ENCODE results near the gene GPX4.

DNA sequence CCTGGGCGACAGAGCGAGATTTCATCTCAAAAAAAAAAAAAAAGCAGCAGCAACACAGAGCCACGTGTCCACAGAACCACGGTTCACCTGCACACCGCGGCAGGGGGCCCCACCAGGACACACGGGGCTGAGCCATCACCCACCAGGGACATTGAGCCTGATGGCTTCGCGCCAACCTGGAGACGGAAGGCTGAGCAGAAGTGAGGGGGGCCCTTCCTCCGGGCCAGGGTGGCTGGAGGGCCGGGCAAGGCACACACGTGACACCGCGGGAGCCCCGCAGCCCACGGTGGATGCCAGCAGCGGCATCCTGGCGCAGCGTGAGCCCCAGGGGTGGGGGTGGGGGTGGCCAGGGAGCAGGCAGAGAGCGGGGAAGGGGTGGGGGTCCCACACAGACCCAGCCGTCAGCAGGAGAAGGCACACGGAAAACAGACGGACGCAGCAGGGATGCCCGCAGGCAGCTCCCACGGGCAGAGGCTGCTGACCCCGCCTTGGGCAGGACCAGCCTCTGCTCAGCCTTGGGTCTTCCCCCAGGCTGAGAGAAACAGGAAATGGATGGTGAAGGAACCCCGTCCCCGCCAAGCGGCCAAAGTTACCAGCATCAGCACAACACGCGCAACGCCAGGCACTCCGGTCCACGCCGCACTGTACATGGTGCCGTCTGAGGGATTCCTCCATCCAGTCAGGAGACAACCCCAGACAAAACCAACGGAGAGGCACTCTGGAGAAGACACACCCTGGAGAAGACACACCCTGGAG lies 36.7 kb downstream of the GPX4 start:
- TF ChIP-seq, protein P1, sequence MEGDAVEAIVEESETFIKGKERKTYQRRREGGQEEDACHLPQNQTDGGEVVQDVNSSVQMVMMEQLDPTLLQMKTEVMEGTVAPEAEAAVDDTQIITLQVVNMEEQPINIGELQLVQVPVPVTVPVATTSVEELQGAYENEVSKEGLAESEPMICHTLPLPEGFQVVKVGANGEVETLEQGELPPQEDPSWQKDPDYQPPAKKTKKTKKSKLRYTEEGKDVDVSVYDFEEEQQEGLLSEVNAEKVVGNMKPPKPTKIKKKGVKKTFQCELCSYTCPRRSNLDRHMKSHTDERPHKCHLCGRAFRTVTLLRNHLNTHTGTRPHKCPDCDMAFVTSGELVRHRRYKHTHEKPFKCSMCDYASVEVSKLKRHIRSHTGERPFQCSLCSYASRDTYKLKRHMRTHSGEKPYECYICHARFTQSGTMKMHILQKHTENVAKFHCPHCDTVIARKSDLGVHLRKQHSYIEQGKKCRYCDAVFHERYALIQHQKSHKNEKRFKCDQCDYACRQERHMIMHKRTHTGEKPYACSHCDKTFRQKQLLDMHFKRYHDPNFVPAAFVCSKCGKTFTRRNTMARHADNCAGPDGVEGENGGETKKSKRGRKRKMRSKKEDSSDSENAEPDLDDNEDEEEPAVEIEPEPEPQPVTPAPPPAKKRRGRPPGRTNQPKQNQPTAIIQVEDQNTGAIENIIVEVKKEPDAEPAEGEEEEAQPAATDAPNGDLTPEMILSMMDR (IDR thresholded peaks at IDR 0.05) = no peak
- no peak for TF ChIP-seq POLR2A (IDR thresholded peaks at IDR 0.05)

Measured in body of pancreas (tissue), 4 donors.